Ovary (tissue), 9 donors: Measurements from ENCODE around the gene ALCAM. TPM values are rescaled to one million over a fixed set of nuclear protein-coding genes. Genes with fewer than 3 reads are reported as not detected.

ENCODE experiments used
- DNase-seq, 5 donors: peaks; one replicate each; pipeline ENCODE4 v3.0.0-alpha.2; 2019 to 2020
- H3K27ac ChIP-seq, 2 donors: fragments of 200-600 bp; one replicate each; pipeline versions ENCODE4 v1.5.1 to v1.8.0; 2019 to 2022
- H3K27me3 ChIP-seq: fragments of 200-600 bp; one replicate; pipeline ENCODE4 v1.8.0; 2022
- H3K36me3 ChIP-seq: fragments of 200-600 bp; sonication (generic); one replicate; pipeline ENCODE4 v1.5.1; 2019
- H3K4me1 ChIP-seq: one replicate; pipeline ENCODE4 v1.8.1; 2013; ENCODE audit warnings: mild to moderate bottlenecking, moderate library complexity; ENCODE audit not compliant: insufficient read depth
- H3K4me3 ChIP-seq: fragments of 200-600 bp; sonication (generic); one replicate; pipeline ENCODE4 v1.5.1; 2017
- H3K9me3 ChIP-seq, 2 donors: fragments of 200-600 bp in 1 of 2; sonication (generic) in 1 of 2; one replicate each; pipeline versions ENCODE4 v1.5.1 to v1.8.1; 2013 to 2019; ENCODE audit warnings: mild to moderate bottlenecking in 1 of 2, moderate library complexity in 1 of 2
- EP300 ChIP-seq: sonication (generic); formaldehyde crosslinking; IDR thresholded peaks from one replicate; pipeline ENCODE4 v1.6.1; 2017; ENCODE audit warnings: antibody characterized with exemption
- POLR2A ChIP-seq: fragments of 450-650 bp; IDR thresholded peaks from one replicate; pipeline ENCODE4 v1.6.1; 2017; ENCODE audit warnings: antibody characterized with exemption, mild to moderate bottlenecking, moderate library complexity
- WGBS, 3 donors: extraction: QIAGEN DNeasy Blood & Tissue Kit in 1 of 3; methylation state at CpG; one replicate each; pipeline versions ENCODE4 v1.1.5 to v1.1.7; 2013 to 2017; 5-methylcytosine and 5-hydroxymethylcytosine counted together
- intact Hi-C, 4 donors: fragments of 100-400 bp; cut with DNase I; formaldehyde crosslinking; loops; one replicate each; pipeline versions ENCODE4 v1.11.0 to v1.15.1; 2022 to 2023
- polyA plus RNA-seq, 2 donors: library from polyadenylated mRNA; stranded (reverse); fragments of 200-250 nt in 1 of 2; fragments of 350-450 nt in 1 of 2; fragmentation: Illumina TruSeq in 1 of 2; extraction: RNeasy Lipid Tissue Mini Kit (QIAGEN cat#74804) in 1 of 2; gene quantifications; one replicate each; pipeline ENCODE4 v1.2.3, GENCODE V29; 2013 to 2014
- total RNA-seq, 7 donors: library from RNA; depleted of rRNA in 2 of 7; stranded (reverse); fragments of >200 nt in 2 of 7; fragmentation: NEBNext Ultra II Directional in 3 of 7; extraction: Animal tissue kit (Norgen Biotek cat#: 25700) in 3 of 7; gene quantifications; one replicate each; pipeline versions ENCODE4 v1.1.0 to v1.2.4, GENCODE V29; 2016 to 2023
- TF ChIP-seq, protein P1 (sequence below), 3 donors: fragments of 450-650 bp in 2 of 3; fragments of 200-600 bp in 1 of 3; IDR thresholded peaks; one replicate each; pipeline versions ENCODE4 v1.5.1 to v1.8.0; 2016 to 2022; ENCODE audit warnings: antibody characterized with exemption in 3 of 3, mild to moderate bottlenecking in 1 of 3
- donor health status: DM: no; HTN: no; CAD: no; lungs with moderate emphysema.
- donor health status: DM: no; HTN: no; CAD: no.
- donor health status: Bipolar disorder and iron deficiency.
- donor health status: DM: yes; HTN: yes; CAD: no.
- donor health status: DM: no; HTN: no; CAD: no.
- donor health status: DM: yes; HTN: yes; CAD: no.

Gene ALCAM
- total and polyA plus RNA-seq, 9 donors = 25.0 to 279 (median 52.1) TPM

DNA sequence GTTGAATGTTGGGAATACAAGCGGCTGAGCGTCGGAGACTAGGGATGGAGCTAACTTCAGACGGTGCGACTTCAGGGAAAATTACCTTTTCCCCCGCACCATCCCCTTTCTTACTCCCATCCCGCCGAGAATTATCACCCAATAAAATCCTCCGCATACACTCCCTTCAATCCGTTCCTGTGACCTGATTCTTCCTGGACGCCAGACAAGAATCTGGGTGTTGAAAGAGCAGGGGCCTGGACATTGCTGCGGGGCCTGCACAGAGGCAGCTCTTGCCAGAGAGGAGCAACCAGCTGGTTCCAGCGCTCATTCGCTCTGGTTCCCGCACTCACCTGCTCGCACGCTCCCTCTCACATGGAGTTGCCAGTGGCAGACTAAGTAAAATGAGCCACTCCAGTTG, 241.9 kb downstream of the ALCAM start:
- TF ChIP-seq EP300 = no peak
- no peak for TF ChIP-seq POLR2A
- TF ChIP-seq, protein P1, sequence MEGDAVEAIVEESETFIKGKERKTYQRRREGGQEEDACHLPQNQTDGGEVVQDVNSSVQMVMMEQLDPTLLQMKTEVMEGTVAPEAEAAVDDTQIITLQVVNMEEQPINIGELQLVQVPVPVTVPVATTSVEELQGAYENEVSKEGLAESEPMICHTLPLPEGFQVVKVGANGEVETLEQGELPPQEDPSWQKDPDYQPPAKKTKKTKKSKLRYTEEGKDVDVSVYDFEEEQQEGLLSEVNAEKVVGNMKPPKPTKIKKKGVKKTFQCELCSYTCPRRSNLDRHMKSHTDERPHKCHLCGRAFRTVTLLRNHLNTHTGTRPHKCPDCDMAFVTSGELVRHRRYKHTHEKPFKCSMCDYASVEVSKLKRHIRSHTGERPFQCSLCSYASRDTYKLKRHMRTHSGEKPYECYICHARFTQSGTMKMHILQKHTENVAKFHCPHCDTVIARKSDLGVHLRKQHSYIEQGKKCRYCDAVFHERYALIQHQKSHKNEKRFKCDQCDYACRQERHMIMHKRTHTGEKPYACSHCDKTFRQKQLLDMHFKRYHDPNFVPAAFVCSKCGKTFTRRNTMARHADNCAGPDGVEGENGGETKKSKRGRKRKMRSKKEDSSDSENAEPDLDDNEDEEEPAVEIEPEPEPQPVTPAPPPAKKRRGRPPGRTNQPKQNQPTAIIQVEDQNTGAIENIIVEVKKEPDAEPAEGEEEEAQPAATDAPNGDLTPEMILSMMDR (IDR thresholded peaks at IDR 0.05) = no peak
- intact Hi-C loops = no loop called here
- DNase-seq = no peak

DNA sequence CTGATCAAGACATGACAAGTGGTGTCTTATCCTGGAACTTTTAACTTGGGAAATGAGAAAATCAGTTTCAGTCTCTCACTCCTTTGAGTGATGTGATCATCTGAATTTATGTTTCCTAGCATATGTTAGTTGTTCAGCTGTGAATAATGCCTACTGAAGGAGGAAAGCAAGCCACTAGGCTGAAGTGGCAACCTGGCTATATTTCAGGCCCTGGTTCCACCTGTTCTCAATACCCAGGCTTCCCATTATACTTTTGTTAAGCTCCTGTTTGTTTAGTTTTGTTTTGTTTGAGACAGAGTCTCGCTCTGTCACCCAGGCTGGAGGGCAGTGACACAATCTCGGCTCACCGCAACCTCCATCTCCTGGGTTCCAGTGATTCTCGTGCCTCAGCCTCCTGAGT, 243.8 kb downstream of the ALCAM start:
- Histone ChIP-seq H3K4me1 (no peaks in the 10 kb centered on the region), H3K9me3 (no peaks in the 10 kb centered on the region), H3K27ac (no peak overlapping the region), H3K27me3 (no peaks in the 10 kb centered on the region), H3K4me3 (no peak overlapping the region), H3K36me3 (no peaks in the 10 kb centered on the region)
- DNase-seq = no peak
- 94 to 96% (median 96%) methylated on average over 4 of the region's 4 CpGs for WGBS, 3 donors
- TF ChIP-seq POLR2A (no peak), EP300 (no peak)
- TF ChIP-seq, protein P1 (IDR thresholded peaks at IDR 0.05) = no peak
- intact Hi-C loops = no loop called here

More for the DNA sequence above, 241.9 kb downstream of the ALCAM start:
- H3K36me3 ChIP-seq = no peaks in the 10 kb centered on the region
- H3K4me3 ChIP-seq = no peak overlapping the region
- no peak overlapping the region for H3K27ac ChIP-seq
- H3K4me1 ChIP-seq = no peaks in the 10 kb centered on the region
- H3K27me3 ChIP-seq = no peaks in the 10 kb centered on the region
- 86 to 91% (median 86%) methylated on average over 17 of the region's 17 CpGs for WGBS, 3 donors
- no peaks in the 10 kb centered on the region for H3K9me3 ChIP-seq

DNA sequence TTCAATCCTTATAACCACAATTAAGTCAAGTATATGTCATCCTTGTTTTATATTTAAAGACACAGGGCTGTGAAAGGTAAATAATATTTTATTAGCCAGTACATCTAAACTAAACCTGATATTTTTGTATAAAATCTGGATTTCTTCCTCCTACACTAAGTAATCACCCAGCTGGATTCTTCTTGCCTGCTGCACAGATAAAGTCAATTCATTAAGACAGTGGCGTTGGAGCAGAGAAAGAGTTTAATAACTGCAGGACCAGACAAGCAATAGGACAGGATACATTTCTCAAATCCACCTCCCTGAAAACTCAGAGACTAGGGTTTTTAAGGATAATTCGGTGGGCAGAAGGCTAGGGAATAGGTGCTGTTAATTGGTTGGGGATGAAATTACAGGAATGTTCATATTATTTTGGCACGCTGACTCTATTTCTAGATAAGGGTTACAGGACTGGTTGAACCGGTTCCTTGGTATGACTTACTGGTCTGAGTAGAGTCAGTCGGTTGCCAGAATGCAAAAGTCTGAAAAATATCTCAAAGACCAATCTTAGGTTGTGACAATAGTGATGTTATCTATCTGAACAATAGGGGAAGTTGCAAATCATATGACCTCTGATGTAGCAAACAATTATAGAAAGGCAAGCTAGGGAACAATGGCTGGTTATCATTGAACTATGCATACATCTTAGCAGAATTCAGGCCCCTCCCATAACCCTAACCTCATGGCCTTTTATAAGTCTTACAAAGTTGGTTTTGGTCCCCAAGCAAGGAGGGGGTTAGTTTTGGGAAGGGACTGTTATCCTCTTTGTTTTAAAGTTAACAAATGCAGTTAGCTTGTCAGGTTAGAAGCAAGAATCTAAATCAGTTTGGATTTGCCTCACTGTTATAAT, 244.8 kb downstream of the ALCAM start:
- Histone ChIP-seq H3K9me3 (no peaks in the 10 kb centered on the region), H3K36me3 (no peaks in the 10 kb centered on the region), H3K27me3 (no peaks in the 10 kb centered on the region), H3K4me1 (no peaks in the 10 kb centered on the region), H3K27ac (no peak overlapping the region), H3K4me3 (no peak overlapping the region)
- no peak for DNase-seq
- 79 to 80% (median 79%) methylated on average over 5 of the region's 5 CpGs for WGBS, 3 donors
- TF ChIP-seq POLR2A (no peak), EP300 (no peak)
- TF ChIP-seq, protein P1 (IDR thresholded peaks at IDR 0.05) = no peak
- intact Hi-C loops = no loop called here

DNA sequence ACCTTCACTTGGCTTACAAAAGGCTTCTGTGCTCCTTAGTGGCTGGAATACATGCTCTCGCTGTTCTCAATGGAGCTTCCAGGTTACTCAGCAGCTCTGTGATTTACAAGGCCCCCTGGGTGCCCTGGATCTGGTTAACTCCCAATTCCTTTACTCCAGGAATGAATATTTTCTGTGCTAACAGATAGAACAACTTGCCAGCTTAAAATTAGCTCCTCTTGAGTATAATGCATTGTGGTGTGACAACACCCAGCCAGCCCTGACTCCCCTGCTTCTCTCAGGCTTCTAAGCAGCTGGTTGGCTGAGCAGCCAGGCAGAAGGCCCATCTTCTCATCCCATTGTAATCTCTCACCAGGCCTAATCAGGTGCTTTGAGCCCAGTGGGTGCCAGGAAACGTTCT, 246.4 kb downstream of the ALCAM start:
- Histone ChIP-seq H3K27me3 (no peaks in the 10 kb centered on the region), H3K36me3 (no peaks in the 10 kb centered on the region), H3K4me1 (no peaks in the 10 kb centered on the region), H3K9me3 (no peaks in the 10 kb centered on the region), H3K27ac (no peak overlapping the region), H3K4me3 (no peak overlapping the region)
- TF ChIP-seq POLR2A = no peak
- TF ChIP-seq, protein P1 (IDR thresholded peaks at IDR 0.05) = no peak
- TF ChIP-seq EP300 = no peak
- WGBS, 3 donors = 38 to 51% (median 46%) methylated on average over 2 of the region's 2 CpGs
- no peak for DNase-seq
- intact Hi-C loops = no loop called here
